NCI-H446 (cell line): ENCODE results near the gene CAND2.
"Not testable (repeated sequence)": the region's sequence is repeated elsewhere in the genome, so short reads cannot be mapped to it uniquely, and the experiment has no call there.

ENCODE experiments used
- DNase-seq, 2 experiments: peaks; one replicate each; lab custom pipeline; 2025; lab: John Stamatoyannopoulos, UW

The CAND2 gene

DNA sequence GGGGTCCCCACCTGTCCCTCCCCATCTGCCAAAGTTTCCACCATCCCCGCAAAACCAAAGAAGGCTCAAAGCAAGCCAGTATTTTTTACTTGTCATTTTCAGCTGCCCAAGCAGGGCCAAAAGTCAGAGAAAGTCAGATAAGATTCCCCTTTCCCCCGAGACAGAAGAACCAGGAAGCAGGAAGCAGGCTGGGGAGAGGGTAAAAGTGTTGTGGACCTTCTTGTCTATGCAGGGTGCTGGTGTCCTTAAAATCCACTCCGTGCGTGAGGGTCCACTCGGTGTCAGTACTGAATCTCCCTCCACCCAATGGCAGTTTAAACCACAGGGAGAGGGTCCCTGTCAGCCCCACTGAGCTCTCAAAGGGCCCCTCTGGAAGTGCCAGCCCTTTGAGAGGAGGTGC is 65.1 kb downstream of the CAND2 start:
- no peak for DNase-seq

DNA sequence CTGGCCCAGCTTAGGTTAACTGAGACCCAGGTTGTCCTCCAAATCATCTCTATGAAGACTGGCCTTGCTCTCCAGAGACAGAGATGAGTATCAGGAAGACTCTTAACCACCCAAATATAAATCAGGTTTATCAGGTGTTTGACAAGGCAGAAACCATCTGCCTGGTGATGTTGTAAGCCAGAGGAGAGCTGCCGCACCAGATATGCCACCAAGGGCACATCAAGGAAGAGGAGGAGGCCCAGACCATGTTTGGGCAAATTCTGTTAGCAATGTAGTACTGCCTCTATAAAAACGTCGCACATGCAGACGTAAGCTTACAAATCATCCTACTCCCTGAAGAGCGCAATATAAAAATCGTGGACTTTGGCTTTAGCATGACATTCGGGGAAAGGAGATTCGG is 65.9 kb downstream of the CAND2 start:
- DNase-seq: no peak

DNA sequence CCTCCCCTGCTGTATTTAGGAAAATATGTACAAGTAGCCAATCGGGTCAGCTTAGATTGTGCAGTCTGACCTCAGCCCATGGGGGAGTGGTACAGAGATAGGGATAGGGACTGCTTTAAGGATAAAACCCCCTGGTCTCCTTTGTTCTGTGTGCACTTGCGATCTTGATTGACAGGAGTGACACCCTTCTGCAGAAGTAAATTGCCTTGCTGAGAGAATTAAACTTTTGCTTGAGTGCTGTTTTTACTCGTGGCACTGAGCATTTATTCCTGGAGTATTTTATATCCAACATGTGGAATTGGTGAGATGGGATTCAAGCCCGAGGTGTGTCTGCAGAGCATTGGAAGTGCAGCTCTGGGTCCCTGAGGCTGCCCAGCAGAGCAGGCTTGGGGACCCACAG is 68.8 kb downstream of the CAND2 start:
- DNase-seq: no peak

DNA sequence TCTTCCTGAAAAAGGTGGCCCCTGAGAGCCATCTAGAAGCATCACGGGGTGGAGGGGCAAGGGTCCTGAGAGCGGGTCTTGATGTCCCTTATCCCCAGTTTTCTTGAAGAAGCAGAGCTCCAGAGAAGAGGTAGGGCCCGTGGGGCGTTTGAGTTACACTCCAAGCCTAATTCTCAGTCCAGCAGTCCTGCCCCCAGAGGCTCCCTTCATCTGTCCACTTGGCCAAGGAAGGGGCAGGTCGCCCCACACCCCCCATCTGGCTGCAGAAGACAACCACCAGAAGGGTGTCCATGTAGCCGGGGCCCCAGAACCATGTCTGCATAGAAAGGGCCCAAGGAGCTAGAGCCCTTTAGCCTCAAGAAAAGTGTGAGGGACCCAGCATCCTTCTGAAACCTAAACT is 70.4 kb downstream of the CAND2 start:
- no peak for DNase-seq

DNA sequence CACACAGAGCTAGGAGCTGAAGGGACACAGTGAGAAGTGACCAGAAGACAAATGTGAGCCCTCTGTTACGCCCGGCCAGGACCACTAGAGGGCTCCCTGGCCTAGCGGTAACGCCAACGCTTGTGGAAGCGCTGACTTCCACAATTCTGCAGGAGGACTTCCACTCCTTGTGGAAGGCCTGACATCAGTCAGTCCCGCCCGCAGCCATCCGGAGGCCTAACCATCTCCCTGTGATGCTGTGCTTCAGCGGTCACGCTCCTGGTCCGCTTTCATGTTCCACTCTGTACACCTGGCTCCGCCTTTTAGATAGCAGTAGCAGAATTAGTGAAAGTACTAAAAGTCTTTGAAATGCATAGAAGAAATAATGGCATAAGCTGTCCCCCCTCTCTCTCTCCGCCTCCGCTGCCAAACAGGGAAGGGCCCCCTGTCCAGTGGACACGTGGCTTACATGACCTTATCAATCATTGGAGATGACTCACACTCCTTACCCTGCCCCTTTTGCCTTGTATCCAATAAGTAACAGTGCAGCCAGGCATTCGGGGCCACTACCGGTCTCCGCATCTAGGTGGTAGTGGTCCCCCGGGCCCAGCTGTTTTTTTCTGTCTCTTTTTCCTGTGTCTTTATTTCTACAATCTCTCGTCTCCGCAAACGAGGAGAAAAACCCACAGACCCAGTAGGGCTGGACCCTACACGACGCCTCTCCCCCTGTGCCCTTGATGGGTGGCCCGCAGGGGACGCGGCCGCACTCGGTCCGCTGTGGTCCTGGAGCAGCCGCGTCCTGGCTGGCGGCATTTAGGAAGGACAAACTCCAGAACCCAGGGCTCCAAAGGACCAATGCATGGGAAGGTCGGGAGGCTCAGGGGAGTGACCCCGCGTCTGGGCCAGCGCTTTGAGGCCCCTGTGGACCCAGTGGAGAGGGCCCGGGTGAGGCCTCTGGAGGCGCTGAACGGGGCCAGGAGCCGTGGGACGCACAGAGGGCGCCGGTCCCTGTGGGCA is 71.9 kb downstream of the CAND2 start:
- peak; percentile 11 to 66 for DNase-seq

DNA sequence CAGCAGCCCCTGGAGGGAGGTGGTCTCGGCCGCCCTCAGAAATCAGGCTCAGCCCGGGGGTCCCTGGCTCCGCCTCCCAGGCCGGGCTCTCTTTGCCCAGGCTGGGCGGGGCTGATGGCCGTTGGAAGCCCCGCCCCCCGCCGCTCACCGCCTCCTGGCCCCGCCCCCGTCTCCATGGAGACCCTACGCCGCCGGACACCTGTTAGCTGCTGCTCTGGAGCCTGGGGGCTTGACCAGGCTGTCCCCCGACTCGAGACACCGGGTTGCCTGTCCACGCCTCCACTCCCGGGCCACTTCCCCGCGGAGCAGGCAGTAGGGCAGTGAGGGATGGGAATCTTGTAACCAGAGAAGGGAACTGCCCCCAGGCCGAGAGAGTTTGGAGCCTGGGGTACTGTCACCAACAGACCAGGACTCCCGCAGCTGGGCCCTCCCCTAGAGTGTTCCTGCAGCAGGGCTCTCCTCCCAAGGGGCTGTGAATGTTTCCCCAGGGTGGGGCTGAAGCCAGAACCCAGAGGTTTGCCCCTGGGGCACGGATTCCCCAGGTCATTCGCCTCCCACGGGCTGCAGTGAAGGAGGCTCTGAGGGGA is 72.6 kb downstream of the CAND2 start:
- DNase-seq: no peak

DNA sequence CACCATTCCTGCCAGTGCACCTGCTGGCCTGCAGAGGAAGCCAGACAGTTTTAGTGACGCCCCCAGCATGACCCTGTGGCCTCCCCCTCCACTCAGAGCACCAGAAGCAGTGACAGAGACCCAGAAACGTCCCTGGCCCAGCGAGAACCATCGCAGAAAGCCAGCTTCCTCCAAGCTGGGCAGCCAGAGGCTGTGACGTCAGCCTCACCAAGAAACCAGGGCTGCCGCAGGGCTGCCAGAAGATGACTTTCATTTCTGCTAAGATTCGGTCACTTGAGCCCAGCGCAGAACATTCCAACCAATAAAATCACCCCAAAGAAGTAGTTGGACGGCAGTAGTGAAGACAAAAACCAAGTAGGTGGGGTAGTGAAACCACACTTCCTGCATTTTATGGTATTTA is 74.5 kb downstream of the CAND2 start:
- no peak for DNase-seq

DNA sequence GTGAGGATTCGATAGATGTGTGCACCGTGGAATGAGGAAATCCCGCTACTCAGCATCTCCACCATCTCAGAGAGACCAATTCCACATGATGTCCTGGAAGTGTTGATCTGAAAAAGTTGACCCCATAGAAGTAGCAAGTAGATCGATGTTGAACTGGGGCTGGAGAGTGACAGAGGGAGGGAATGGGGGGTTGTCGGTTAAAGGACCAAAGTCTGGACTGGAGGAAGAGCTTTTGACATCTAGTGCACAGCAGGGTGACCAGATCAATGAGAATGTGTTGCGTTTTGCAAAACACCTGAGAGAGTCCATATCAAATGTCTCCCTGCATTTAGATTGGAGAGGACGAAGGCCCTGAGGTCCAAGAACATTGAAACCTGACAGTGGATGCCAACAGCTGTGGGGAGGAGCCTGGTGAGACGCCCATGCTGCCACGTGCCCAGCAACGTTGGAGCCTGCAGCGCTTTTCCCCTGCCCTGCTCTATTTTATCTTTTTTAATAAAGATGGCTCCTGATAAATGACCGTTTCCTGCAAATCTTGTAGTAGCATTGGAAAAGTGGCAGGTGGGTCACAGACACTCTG is 75.0 kb downstream of the CAND2 start:
- DNase-seq: no peak

DNA sequence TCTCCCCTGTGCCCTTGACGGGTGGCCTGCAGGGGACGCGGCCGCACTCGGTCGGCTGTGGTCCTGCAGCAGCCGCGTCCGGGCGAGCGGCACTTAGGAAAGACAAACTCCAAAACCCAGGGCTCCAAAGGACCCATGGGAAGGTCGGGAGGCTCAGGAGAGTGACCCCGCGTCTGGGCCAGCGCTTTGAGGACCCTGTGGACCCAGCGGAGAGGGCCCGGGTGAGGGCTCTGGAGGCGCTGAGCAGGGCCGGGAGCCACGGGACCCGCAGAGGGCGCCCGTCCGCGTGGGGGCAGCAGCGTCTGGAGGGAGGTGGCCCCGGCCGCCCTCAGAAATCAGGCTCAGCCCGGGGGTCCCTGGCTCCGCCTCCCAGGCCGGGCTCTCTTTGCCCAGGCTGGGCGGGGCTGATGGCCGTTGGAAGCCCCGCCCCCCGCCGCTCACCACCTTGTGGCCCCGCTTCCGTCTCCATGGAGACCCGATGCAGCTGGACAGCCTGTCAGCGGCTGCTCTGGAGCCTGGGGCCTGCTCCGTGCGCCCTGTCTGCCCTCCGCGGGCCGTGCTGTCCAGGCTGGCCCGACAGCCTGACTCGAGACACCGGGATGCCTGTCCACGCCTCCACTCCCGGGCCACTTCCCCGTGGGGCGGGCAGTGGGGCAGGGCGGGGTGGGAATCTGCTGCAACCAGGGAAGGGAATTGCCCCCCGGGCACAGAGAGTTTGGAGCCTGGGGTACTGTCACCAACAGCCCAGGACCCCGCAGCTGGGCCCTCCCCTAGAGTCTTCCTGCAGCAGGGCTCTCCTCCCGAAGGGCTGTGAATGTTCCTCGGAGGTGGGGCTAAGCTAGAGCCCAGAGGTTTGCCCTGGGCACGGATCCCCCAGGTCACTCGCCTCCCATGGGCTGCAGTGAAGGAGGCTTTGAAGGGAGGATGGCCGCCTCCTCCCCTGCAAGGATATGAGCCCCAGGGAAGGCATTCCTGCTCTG is 79.7 kb downstream of the CAND2 start:
- DNase-seq: no peak

DNA sequence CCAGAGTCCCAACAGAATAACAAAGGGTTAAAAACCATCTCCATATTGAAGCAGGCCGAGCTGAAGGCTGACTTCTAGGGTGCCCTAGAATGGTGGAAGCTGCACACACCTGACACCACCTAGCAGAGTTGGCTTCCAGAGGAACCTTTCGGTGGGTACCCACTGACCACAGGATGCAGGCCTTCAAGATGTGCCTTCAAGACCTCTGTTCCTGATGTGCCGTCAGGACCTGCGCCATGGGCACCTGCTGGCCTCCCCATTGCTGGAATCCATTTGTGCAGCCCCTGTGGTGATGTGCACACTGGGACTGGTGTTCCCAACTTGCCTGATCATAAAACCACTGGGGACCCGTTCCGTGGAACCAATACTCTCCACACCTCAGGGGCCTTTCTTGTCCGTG is 80.6 kb downstream of the CAND2 start:
- DNase-seq: no peak

DNA sequence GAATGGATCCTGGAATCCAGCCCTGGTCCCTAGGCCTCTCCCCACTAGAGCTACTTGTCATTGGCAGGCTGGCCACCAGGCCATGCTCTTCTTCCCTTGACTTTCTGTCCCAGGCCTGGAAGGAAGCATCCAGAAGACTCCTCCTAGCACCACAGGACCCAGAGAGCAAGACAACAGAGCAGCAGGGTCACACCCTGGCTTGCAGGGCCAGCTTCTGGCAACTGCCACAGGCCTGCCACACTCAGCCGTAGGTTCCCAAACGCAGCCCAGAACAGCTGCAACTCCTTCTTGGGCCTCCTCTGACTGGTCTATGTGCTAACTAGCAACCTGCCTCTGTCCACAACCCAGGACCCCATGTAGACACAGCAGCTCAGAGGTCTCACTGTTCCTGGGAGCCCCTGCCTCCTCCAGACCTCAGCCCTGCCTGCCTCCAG is 81.7 kb downstream of the CAND2 start:
- DNase-seq: no peak

DNA sequence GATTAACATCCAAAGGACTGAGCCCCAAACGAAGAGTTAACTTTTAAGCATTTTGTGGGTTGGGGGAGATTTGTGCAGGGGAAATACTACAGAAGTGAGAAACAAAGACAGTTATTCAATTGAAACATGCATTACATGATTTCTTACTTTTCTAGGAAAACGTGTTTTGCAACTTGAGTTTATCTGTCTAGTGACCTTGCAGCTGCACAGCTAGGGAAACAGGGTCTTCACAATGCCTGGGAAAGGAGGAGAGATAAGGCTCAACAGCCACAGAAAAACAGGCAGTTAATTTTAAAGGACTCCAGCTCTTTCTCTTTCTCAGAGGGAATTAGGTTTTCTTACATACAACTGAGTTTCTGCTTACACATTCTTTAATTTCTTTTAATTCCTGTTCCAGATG is 82.3 kb downstream of the CAND2 start:
- not testable (repeated sequence) for DNase-seq

DNA sequence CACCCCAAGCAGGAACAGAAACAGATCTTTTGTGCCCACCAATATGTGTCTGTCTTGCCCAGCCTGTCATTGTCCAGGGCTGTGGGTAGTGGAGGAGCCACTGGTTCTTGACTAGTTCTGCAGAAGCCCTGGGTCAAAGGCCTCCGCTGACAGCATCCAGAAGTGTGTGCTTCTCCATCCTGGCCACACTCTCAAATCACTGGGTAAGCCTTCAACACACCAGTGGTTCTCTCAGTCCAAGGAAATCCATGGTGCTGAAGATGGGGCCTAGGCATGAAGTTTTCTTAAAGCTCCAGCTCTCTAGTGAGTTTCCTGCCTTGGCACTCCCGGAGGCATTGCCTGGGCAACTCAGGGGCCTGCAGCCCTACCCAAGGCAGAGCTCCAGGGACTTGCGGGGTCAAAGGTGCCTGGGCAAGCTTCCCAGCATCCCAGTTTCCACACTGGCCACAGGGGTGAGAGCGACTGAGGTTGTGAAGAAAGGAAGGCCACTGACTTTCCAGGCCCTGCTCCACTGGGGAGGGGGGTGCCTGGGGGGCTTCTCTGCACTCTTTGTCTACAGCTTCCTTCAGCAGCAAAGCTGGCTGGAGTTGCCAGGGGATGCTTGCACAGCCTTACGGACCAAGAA is 82.8 kb downstream of the CAND2 start:
- no peak for DNase-seq

DNA sequence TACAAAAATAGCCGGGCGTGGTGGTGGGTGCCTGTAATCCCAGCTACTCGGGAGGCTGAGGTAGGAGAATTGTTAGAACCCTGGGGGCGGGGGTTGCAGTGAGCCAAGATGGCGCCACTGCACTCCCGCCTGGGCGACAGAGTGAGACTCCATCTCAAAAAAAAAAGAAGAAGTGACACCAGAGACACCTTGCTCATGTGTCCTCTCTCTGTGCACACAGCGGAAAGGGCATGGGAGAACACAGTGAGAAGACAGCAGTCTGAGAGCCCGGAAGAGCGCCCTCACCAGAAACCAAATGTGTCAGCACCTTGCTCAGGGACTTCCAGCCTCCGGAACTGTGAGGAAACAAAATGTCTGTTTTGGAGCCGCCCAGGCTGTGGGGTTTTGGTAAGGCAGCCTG is 85.4 kb downstream of the CAND2 start:
- not testable (repeated sequence) for DNase-seq

DNA sequence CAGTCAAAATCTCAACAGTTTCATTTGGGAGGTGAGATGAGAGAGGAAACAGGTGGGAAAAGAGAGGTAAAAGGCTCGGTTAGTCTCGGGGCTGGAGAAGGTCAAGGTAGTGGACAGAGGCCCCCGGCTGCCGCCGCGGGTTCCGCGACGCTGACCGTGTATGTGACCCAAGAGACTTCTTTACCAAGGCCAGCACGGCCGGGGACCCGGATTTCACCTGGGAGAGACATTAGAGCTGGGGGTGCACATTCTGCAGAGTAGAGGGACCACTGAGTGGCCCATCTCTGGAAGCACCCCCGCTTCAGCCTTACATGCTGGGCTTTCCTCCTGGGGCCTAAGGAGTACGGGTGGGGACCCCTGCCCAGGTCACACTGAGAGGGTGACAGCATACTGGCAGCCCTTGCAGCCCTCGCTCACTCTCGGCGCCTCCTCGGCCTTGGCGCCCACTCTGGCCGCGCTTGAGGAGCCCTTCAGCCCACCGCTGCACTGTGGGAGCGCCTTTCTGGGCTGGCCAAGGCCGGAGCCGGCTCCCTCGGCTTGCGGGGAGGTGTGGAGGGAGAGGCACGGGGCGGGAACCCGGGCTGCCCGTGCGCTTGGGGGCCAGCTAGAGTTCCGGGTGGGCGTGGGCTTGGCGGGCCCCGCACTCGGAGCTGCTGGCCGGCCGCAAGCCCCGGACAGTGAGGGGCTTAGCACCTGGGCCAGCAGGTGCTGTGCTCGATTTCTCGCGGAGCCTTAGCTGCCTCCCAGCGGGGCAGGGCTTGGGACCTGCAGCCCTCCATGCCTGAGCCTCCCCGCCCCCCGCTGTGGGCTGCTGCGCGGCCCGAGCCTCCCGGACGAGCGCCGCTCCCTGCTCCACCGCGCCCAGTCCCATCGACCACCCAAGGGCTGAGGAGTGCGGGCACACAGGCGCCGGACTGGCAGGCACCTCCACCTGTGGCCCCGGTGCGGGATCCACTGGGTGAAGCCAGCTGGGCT is 86.1 kb downstream of the CAND2 start:
- no peak for DNase-seq

DNA sequence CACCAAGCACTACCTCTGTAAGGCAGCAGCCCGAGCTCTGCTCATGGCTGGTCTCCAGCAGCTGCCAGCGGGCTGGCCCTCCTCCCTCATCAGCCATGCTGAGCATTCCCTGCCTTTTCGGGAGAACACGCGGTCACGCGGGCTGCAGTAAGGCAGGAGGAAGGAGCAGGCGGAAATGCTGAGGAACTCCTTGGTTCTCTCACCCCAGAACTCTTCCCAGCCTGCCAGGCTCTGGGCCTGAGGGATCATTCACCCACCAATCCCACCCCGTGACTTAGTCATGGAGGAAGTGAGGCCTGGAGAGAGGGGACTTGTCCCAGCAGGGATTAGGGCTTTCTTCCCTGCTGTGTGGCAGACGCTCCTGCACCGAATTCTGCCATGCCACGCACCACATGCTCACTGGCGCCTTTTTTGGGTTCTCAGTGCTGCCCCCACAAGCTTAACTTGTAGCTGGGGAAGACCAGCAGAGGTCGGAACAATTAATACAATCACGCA is 87.8 kb downstream of the CAND2 start:
- DNase-seq: no peak
